CD4-positive, alpha-beta T cell treated with Interleukin-2 at 100 ng/mL for 4 hours (primary cell): Measurements from ENCODE around the gene DCLK2.

ENCODE experiments used
- DNase-seq: peaks from one replicate; pipeline ENCODE4 v3.0.0-alpha.2; 2020; ENCODE audit warnings: low spot score

The DCLK2 gene

GRCh38 chr4:150078041-150078578 lies at the start of gene DCLK2:
Gene DCLK2 (plus strand): TSS chr4:150078445. CDS start chr4:150079028, 583 bp downstream.
- DNase-seq = no peak

DNA sequence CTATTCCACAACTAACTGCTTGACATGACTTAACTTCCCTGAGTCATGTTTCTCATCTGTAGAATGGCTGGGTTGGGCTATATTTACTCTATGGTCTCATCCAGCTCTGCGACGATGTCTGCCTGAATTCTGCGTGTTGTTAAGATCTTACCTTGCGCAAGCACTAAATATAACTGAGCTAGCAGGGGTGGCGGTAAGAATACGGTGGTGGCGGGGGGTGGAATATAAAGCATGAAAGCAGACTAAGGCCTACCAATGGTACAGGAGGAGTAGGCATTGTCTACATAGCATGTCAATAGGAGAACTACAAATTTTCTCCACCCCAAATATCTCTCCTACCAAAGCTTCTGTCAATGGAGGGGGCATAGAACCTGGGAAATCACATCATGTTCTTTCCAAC lies 45.7 kb upstream of the DCLK2 start:
- DNase-seq = no peak

DNA sequence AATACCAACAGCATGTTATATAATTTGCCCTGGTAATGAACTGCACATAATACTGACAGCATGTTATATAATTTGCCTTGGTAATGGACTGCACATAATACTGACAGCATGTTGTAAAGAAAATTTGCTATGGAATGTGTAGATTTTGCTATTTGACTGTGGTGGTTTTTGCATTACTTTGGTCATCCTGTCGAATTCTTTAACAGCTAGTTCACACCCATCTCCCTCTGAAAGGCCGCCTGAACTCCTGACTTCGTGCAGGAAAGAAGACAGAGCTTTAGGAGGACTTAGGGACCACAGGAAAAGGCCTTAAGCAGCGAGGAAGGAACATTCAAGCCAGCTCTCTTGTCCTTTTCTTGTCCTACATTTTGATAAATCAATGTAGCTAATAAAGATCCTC lies 45.2 kb upstream of the DCLK2 start:
- no peak for DNase-seq

- DNase-seq = no peak
Measured at GRCh38 chr4:150033901-150034300, 44.3 kb upstream of the DCLK2 start.

- no peak for DNase-seq
Measured at GRCh38 chr4:150037251-150037856, 40.9 kb upstream of the DCLK2 start.

- no peak for DNase-seq
Measured at GRCh38 chr4:150038335-150039076, 39.7 kb upstream of the DCLK2 start.

GRCh38 chr4:150039274-150040127 lies 38.7 kb upstream of the DCLK2 start:
- no peak for DNase-seq

DNA sequence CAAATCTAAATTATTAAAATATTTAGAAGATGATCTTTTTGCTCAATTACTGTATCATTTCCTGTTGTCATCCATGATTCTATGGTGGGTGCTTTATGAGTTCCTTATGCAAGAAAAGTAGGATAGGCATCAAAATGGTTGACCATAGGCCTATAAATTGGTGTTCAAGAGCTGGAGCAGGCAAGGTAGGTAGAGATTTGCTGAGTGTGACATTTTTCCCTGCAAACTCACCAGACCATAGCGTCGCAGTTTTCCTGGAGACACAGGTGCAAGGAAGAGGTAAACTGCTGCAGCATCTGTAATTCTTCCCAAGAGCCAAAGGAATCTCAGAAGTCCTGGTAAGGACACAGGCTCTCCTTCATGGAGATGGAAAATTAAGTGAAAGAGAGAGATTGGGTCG lies 33.7 kb upstream of the DCLK2 start:
- DNase-seq = no peak

DNA sequence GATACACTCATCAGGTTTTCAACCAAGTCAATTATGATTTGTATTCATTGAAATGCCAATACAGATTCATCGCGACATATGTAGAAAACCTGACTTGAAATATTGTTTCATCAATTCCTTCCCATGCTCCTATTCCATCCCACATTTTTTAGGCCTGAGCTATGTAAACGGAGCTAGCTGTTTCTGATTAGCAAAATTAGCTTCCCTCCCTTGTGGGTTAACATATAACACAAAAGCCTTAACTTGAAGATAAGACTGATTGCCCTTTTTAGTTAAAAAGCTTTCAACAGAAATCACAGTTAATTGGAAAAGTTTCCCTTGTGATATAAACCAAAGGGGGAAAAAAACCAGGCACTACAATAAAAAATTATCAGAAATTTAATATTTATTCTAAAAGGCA lies 32.8 kb upstream of the DCLK2 start:
- DNase-seq = no peak

GRCh38 chr4:150046728-150047217 lies 31.5 kb upstream of the DCLK2 start:
- no peak for DNase-seq

GRCh38 chr4:150047546-150047945 lies 30.7 kb upstream of the DCLK2 start:
- no peak for DNase-seq

- no peak for DNase-seq
Measured at GRCh38 chr4:150049682-150050081, 28.6 kb upstream of the DCLK2 start.

DNA sequence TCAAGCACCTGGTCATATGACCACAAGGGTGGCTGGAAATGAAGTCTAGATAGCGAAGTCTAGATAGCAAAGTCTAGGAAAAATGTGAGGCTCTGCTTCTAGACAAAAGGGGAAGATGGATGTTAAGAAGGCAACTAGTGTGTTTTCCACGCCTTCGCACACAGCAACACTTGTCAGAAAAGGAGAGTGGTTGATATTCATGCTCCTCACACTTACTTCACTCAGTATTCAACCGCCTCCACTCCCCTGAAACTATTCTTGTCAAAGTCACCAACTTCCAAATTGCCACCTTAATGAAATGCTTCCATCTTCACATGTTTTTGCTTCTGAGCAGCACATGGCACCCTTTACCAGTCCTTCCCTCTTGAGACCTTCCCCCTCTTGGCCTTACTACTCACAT lies 27.7 kb upstream of the DCLK2 start:
- DNase-seq = no peak

DNA sequence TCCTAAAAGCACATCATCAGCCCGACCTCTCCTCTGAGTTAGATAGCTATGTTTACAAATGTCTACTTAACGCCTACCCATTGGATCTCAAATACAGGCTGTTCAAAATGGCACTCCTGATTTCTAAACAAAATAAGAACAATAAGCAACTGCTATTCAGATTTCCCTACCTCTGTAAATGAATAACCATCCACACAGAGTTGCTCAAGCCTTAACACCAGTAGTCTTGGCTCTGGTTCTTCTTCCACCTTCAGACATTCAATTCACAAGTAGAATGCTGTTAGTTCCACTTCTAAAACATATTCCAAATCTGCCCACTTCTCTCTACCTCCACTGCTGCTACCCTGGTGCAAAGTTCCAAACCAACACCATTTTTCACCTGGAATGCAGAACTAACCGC lies 27.1 kb upstream of the DCLK2 start:
- DNase-seq = no peak

DNA sequence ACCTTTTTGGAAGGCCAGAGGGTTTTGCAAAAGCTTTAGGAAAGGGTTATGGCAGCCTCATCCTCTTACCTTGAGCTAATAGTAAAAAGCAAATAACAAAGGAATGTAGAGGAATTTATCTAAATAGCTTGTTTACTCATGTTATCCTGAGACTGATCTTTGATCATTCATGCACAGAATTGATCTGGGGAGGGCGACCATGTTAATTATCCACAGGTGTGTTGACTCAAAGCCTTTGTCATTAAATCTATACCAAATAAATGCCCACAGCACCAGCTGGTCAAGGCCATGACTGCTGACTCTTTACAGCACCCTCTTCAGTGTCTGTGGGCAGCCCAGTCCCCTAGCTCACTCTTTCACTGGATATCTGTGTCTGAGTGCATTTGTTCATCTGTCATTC lies 22.8 kb upstream of the DCLK2 start:
- DNase-seq = no peak

- no peak for DNase-seq
Measured at GRCh38 chr4:150056569-150056968, 21.7 kb upstream of the DCLK2 start.

- no peak for DNase-seq
Measured at GRCh38 chr4:150061086-150061776, 17.0 kb upstream of the DCLK2 start.

DNA sequence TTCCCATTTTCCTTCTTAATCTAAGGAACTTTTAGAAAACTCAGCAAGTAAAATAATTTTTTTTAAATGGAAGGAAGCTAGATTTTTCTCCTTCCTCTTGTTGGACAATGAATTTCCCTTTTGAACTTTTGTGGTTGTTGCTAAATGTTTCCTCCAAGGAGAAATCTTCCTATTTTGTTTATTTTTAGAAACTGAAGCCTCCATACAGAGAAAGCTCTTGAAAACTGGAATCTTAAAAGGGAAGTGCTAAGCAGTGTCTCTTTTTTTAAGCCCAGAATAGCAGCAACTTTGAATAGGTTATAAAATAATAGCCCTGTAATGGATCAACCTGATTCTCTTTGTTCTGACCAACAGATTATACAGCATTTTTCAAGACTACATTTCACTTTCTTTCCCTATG lies 15.1 kb upstream of the DCLK2 start:
- no peak for DNase-seq

DNA sequence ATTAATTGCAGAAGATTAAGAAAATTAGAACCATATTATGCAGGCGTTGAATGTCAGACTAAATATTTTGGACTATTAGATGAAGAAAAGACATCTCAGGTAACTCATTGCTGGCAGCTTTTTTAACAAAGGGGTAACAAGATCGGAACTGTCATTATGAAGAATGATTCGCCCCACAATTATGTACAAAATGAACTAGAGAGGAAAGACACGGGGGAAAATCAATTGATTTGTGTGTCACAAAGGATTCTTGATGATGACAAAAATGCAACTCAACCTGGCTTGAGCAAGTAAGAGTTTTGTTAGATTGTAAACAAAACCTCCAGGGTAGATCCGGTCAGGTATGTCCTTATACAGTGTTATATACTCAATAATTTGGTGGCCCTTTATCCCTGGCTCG lies 12.5 kb upstream of the DCLK2 start:
- DNase-seq = no peak

DNA sequence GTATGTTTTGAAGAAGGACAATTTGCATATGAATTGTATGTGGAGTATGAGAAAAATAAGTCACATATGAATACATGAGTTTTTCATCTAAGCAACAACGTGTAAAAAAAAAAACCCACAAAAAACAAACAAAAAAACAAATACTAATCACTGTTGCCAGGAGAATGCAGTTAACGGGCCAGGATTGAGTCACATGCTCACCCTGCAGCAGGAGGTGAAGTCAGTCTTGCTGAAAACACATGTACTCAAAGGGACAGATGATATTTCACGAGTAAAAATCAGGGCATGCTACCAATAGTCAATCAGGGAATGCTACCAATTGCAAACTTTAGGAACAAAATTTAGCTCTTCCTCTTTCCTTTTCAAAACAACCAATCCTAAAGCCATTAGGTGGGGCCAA lies 10.4 kb upstream of the DCLK2 start:
- DNase-seq = no peak

GRCh38 chr4:150068300-150068960 lies 9.8 kb upstream of the DCLK2 start:
- DNase-seq = no peak
